Stomach (tissue), 9 donors: ENCODE data around the gene MAPK4. TPM values are rescaled to one million over a fixed set of nuclear protein-coding genes. Genes with fewer than 3 reads are reported as not detected.

Source experiments
- DNase-seq, 2 donors: peaks; one replicate each; pipeline versions ENCODE4 v3.0.0 to v3.0.0-alpha.2; 2013 to 2019
- H3K27ac ChIP-seq, 5 donors: fragments of 200-600 bp in 4 of 5; sonication (generic) in 4 of 5; one replicate each; pipeline ENCODE4 v1.5.1; 2013 to 2019; ENCODE audit warnings: mild to moderate bottlenecking in 1 of 5, moderate library complexity in 1 of 5
- H3K27me3 ChIP-seq, 3 donors: fragments of 200-600 bp; sonication (generic); one replicate each; pipeline ENCODE4 v1.5.1; 2017 to 2019; ENCODE audit warnings: mixed run types in 1 of 3
- H3K36me3 ChIP-seq, 4 donors: fragments of 200-600 bp; sonication (generic); 1 replicate in 3 of 4; 2 replicates in 1 of 4; pipeline ENCODE4 v1.5.1; 2016 to 2019
- H3K4me1 ChIP-seq, 4 donors: fragments of 200-600 bp; sonication (generic); one replicate each; pipeline ENCODE4 v1.5.1; 2016 to 2019
- H3K4me3 ChIP-seq, 4 donors: fragments of 200-600 bp; sonication (generic) in 3 of 4; one replicate each; pipeline ENCODE4 v1.5.1; 2016 to 2019; ENCODE audit warnings: mild to moderate bottlenecking in 1 of 4
- H3K9me3 ChIP-seq, 4 donors: fragments of 200-600 bp; sonication (generic); one replicate each; pipeline ENCODE4 v1.5.1; 2016 to 2019
- EP300 ChIP-seq: sonication (generic); formaldehyde crosslinking; IDR thresholded peaks from one replicate; pipeline ENCODE4 v1.6.1; 2017; ENCODE audit warnings: antibody characterized with exemption
- POLR2A ChIP-seq, 4 donors: fragments of 450-650 bp; IDR thresholded peaks; one replicate each; pipeline ENCODE4 v1.6.1; 2016; ENCODE audit warnings: antibody characterized with exemption in 4 of 4, control low read depth in 2 of 4, mild to moderate bottlenecking in 1 of 4, moderate library complexity in 1 of 4
- POLR2AphosphoS5 ChIP-seq, 3 donors: sonication (generic); formaldehyde crosslinking; IDR thresholded peaks; one replicate each; pipeline ENCODE4 v1.6.1; 2016; ENCODE audit warnings: antibody characterized with exemption in 3 of 3
- WGBS, 5 donors: extraction: QIAGEN DNeasy Blood & Tissue Kit in 3 of 5; methylation state at CpG; one replicate each; pipeline versions ENCODE4 v1.1.5 to v1.1.7; 2013 to 2018; 5-methylcytosine and 5-hydroxymethylcytosine counted together
- intact Hi-C: fragments of 100-400 bp; cut with DNase I; formaldehyde crosslinking; loops from one replicate; pipeline ENCODE4 v1.15.1; 2023; ENCODE audit warnings: low total_unique reads
- polyA plus RNA-seq, 3 donors: library from polyadenylated mRNA; stranded (reverse); fragments of 200-250 nt; gene quantifications; one replicate each; pipeline ENCODE4 v1.2.3, GENCODE V29; 2013
- total RNA-seq, 5 donors: library from RNA; depleted of rRNA; stranded (reverse); fragments of >200 nt; gene quantifications; one replicate each; pipeline versions ENCODE4 v1.1.0 to v1.2.3, GENCODE V29; 2014 to 2016
- TF ChIP-seq, protein P1 (sequence below), 7 experiments: fragments of 450-650 bp in 4 of 7; fragments of 200-600 bp in 3 of 7; sonication (generic) in 3 of 7; IDR thresholded peaks; one replicate each; pipeline ENCODE4 v1.5.1; 2016 to 2019; ENCODE audit warnings: antibody characterized with exemption in 7 of 7, control low read depth in 2 of 7, mild to moderate bottlenecking in 1 of 7
- donor health status: healthy with polysubstance abuse.
- donor health status: Bipolar disorder and iron deficiency.
- donor health status: healthy.

The MAPK4 gene
- total and polyA plus RNA-seq, 8 donors = 0.19 to 86.0 (median 4.2) TPM

- Histone ChIP-seq H3K27ac (no peak overlapping the region), H3K9me3 (peaks cover 0 to 9% (median 0%) of the 10 kb centered on the region in 4 donors), H3K36me3 (no peaks in the 10 kb centered on the region), H3K4me3 (no peak overlapping the region), H3K4me1 (no peaks in the 10 kb centered on the region), H3K27me3 (no peaks in the 10 kb centered on the region)
- intact Hi-C loops = loop anchor here (10.0 kb wide), 1 partner anchor 77 kb away; no protein-coding TSS in a partner anchor
- TF ChIP-seq, protein P1, sequence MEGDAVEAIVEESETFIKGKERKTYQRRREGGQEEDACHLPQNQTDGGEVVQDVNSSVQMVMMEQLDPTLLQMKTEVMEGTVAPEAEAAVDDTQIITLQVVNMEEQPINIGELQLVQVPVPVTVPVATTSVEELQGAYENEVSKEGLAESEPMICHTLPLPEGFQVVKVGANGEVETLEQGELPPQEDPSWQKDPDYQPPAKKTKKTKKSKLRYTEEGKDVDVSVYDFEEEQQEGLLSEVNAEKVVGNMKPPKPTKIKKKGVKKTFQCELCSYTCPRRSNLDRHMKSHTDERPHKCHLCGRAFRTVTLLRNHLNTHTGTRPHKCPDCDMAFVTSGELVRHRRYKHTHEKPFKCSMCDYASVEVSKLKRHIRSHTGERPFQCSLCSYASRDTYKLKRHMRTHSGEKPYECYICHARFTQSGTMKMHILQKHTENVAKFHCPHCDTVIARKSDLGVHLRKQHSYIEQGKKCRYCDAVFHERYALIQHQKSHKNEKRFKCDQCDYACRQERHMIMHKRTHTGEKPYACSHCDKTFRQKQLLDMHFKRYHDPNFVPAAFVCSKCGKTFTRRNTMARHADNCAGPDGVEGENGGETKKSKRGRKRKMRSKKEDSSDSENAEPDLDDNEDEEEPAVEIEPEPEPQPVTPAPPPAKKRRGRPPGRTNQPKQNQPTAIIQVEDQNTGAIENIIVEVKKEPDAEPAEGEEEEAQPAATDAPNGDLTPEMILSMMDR (IDR thresholded peaks at IDR 0.05) = no peak
- TF ChIP-seq POLR2A (IDR thresholded peaks at IDR 0.05) (no peak), EP300 (no peak), POLR2AphosphoS5 (IDR thresholded peaks at IDR 0.05) (no peak)
- WGBS, 5 donors = 84 to 100% (median 92%) methylated on average over 1 of the region's 1 CpG
- no peak for DNase-seq
Measured at GRCh38 chr18:50581517-50581916, 21.6 kb downstream of the MAPK4 start.

GRCh38 chr18:50582500-50582899 is 22.6 kb downstream of the MAPK4 start:
- intact Hi-C loops = loop anchor here (10.0 kb wide), 1 partner anchor 78 kb away; no protein-coding TSS in a partner anchor
- 85 to 94% (median 93%) methylated on average over 4 of the region's 4 CpGs for WGBS, 5 donors

GRCh38 chr18:50586710-50587109 is 26.8 kb downstream of the MAPK4 start:
- Histone ChIP-seq H3K36me3 (no peaks in the 10 kb centered on the region), H3K9me3 (peaks cover 0 to 10% (median 4%) of the 10 kb centered on the region in 4 donors), H3K4me3 (no peak overlapping the region), H3K4me1 (no peaks in the 10 kb centered on the region), H3K27me3 (no peaks in the 10 kb centered on the region), H3K27ac (no peak overlapping the region)
- intact Hi-C loops = loop anchor here (10.0 kb wide), 1 partner anchor 82 kb away; no protein-coding TSS in a partner anchor
- TF ChIP-seq, protein P1 (IDR thresholded peaks at IDR 0.05) = peak in 2 of 7 experiments; percentile 14 to 30
- no peak for TF ChIP-seq POLR2AphosphoS5 (IDR thresholded peaks at IDR 0.05)
- DNase-seq = no peak

More at GRCh38 chr18:50582500-50582899, 22.6 kb downstream of the MAPK4 start:
- Histone ChIP-seq H3K9me3 (peaks cover 0 to 9% (median 0%) of the 10 kb centered on the region in 4 donors), H3K27ac (no peak overlapping the region), H3K4me3 (no peak overlapping the region), H3K4me1 (no peaks in the 10 kb centered on the region), H3K36me3 (no peaks in the 10 kb centered on the region), H3K27me3 (no peaks in the 10 kb centered on the region)
- no peak for DNase-seq
- TF ChIP-seq POLR2AphosphoS5 (IDR thresholded peaks at IDR 0.05) (no peak), EP300 (no peak), POLR2A (IDR thresholded peaks at IDR 0.05) (no peak)
- TF ChIP-seq, protein P1 (IDR thresholded peaks at IDR 0.05) = no peak

DNA sequence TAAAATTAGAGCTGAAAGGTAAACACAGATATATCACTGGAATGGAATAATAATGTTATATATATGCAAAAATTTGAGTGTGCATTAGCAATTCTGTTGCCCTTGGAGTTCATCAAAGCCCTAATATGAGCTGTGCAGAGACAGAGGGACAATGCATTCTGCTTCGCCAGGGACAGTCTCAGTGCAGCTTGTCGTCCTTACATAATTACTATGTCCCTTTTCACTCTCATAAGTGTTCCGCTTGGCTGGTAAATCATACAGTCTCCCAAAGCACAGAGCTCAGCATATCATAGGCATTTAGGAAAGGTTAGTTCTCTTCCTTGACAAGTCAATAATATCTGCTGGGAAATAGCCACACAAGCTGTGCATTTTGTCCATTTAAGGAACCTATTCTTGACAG is 30.7 kb downstream of the MAPK4 start:
- intact Hi-C loops = no loop called here
- no peaks in the 10 kb centered on the region for H3K36me3 ChIP-seq
- 85 to 88% (median 87%) methylated on average over 3 of the region's 3 CpGs for WGBS, 5 donors

More for the DNA sequence above, 30.7 kb downstream of the MAPK4 start:
- Histone ChIP-seq H3K9me3 (peaks cover 0 to 10% (median 2%) of the 10 kb centered on the region in 4 donors), H3K4me1 (no peaks in the 10 kb centered on the region), H3K27me3 (no peaks in the 10 kb centered on the region), H3K4me3 (no peak overlapping the region), H3K27ac (no peak overlapping the region)
- TF ChIP-seq POLR2AphosphoS5 (IDR thresholded peaks at IDR 0.05) (no peak), EP300 (no peak), POLR2A (IDR thresholded peaks at IDR 0.05) (no peak)
- TF ChIP-seq, protein P1 (IDR thresholded peaks at IDR 0.05) = no peak
- DNase-seq = no peak
